ENCODE results near the gene SERINC1.

The SERINC1 gene

GRCh38 chr6:122404444-122404843 is 67.2 kb downstream of the SERINC1 start:
- no peak for DNase-seq
- in situ Hi-C loops (cut with HindIII; ENCODE audit: low pct_ligation_motif_present, low sequenced_read_pairs), result no loop called here
- H3K4me3 ChIP-seq (ENCODE audit: low read depth, low read length), result no peak overlapping the region
- TF ChIP-seq, protein P1, sequence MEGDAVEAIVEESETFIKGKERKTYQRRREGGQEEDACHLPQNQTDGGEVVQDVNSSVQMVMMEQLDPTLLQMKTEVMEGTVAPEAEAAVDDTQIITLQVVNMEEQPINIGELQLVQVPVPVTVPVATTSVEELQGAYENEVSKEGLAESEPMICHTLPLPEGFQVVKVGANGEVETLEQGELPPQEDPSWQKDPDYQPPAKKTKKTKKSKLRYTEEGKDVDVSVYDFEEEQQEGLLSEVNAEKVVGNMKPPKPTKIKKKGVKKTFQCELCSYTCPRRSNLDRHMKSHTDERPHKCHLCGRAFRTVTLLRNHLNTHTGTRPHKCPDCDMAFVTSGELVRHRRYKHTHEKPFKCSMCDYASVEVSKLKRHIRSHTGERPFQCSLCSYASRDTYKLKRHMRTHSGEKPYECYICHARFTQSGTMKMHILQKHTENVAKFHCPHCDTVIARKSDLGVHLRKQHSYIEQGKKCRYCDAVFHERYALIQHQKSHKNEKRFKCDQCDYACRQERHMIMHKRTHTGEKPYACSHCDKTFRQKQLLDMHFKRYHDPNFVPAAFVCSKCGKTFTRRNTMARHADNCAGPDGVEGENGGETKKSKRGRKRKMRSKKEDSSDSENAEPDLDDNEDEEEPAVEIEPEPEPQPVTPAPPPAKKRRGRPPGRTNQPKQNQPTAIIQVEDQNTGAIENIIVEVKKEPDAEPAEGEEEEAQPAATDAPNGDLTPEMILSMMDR (IDR thresholded peaks at IDR 0.05; ENCODE audit: low read depth, low read length, missing control alignments), result no peak
- no peaks in the 10 kb centered on the region for H3K27me3 ChIP-seq (replicated peaks)
- no peaks in the 10 kb centered on the region for H3K36me3 ChIP-seq (replicated peaks)
- no peak overlapping the region for H3K27ac ChIP-seq

- in situ Hi-C loops (cut with HindIII; ENCODE audit: low pct_ligation_motif_present, low sequenced_read_pairs), result no loop called here
- Histone ChIP-seq H3K27me3 (replicated peaks) (no peaks in the 10 kb centered on the region), H3K36me3 (replicated peaks) (no peaks in the 10 kb centered on the region), H3K27ac (no peak overlapping the region), H3K4me3 (ENCODE audit: low read depth, low read length) (no peak overlapping the region)
- DNase-seq, result no peak
- TF ChIP-seq, protein P1 (IDR thresholded peaks at IDR 0.05; ENCODE audit: low read depth, low read length, missing control alignments), result no peak
Measured at GRCh38 chr6:122401104-122401503, 70.5 kb downstream of the SERINC1 start.

GRCh38 chr6:122400462-122401089 is 71.0 kb downstream of the SERINC1 start:
- TF ChIP-seq, protein P1 (IDR thresholded peaks at IDR 0.05; ENCODE audit: low read depth, low read length, missing control alignments), result no peak
- Histone ChIP-seq H3K4me3 (ENCODE audit: low read depth, low read length) (peak overlapping the region; percentile 90), H3K36me3 (replicated peaks) (no peaks in the 10 kb centered on the region), H3K27ac (no peak overlapping the region), H3K27me3 (replicated peaks) (no peaks in the 10 kb centered on the region)
- no peak for DNase-seq
- in situ Hi-C loops (cut with HindIII; ENCODE audit: low pct_ligation_motif_present, low sequenced_read_pairs), result no loop called here

DNA sequence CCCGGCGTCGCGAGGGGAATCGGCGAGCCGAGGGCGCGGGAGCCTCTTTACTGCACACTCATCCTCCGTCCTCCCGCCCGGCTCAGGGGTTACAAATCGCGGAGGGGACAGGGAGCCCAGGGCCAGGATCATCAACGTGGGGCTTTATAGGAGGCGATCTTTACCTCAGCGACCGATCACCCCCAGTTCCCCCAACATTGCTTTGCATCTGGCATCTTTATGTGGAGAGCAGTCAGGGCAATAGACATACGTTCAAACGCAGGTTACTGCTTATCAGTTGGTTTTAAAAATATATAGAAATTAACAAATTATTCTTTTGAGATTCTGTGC is 71.5 kb downstream of the SERINC1 start:
- DNase-seq, result peak; percentile 3
- TF ChIP-seq, protein P1 (IDR thresholded peaks at IDR 0.05; ENCODE audit: low read depth, low read length, missing control alignments), result no peak
- Histone ChIP-seq H3K4me3 (ENCODE audit: low read depth, low read length) (peak overlapping the region; percentile 90), H3K27me3 (replicated peaks) (no peaks in the 10 kb centered on the region), H3K36me3 (replicated peaks) (no peaks in the 10 kb centered on the region), H3K27ac (peak overlapping the region; percentile 72)
- in situ Hi-C loops (cut with HindIII; ENCODE audit: low pct_ligation_motif_present, low sequenced_read_pairs), result no loop called here

- TF ChIP-seq, protein P1 (IDR thresholded peaks at IDR 0.05; ENCODE audit: low read depth, low read length, missing control alignments), result peak; percentile 50
- in situ Hi-C loops (cut with HindIII; ENCODE audit: low pct_ligation_motif_present, low sequenced_read_pairs), result no loop called here
- Histone ChIP-seq H3K27ac (peak within 1 kb of the TSS; percentile 72), H3K27me3 (replicated peaks) (no peaks in the 10 kb centered on the region), H3K4me3 (ENCODE audit: low read depth, low read length) (peak within 1 kb of the TSS; percentile 90), H3K36me3 (replicated peaks) (no peaks in the 10 kb centered on the region)
- DNase-seq, result peak; percentile 98
Measured at GRCh38 chr6:122399348-122400120, 72.1 kb downstream of the SERINC1 start, which contains the start of gene HSF2. Gene HSF2, plus strand, starts transcription at chr6:122399652. Its CDS starts 86 bp downstream, at chr6:122399738.
